ENCODE results near the gene RTL10.

DNA sequence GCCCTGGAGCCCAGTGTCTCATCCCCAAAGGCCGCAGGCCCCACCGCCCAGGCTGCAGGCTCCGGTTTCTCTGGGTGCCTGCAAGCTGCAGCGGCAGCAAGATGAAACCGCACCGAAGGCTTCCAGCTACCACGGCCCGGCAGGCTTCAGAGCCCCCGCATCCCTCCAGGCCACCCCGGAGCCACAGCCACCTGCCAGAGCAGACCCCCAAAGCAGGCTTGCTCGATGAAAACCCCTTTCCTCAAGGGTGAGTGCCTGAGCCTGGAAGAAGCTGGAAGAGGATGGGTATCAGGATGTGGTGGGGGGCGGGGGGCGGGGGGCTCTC, 24.5 kb upstream of the RTL10 start:
- TF ChIP-seq, protein P1, sequence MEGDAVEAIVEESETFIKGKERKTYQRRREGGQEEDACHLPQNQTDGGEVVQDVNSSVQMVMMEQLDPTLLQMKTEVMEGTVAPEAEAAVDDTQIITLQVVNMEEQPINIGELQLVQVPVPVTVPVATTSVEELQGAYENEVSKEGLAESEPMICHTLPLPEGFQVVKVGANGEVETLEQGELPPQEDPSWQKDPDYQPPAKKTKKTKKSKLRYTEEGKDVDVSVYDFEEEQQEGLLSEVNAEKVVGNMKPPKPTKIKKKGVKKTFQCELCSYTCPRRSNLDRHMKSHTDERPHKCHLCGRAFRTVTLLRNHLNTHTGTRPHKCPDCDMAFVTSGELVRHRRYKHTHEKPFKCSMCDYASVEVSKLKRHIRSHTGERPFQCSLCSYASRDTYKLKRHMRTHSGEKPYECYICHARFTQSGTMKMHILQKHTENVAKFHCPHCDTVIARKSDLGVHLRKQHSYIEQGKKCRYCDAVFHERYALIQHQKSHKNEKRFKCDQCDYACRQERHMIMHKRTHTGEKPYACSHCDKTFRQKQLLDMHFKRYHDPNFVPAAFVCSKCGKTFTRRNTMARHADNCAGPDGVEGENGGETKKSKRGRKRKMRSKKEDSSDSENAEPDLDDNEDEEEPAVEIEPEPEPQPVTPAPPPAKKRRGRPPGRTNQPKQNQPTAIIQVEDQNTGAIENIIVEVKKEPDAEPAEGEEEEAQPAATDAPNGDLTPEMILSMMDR (IDR thresholded peaks at IDR 0.05): no peak
- TF ChIP-seq POLR2A (IDR thresholded peaks at IDR 0.05): no peak
